Measurements from ENCODE around the gene ZMPSTE24. TPM values are rescaled to one million over a fixed set of nuclear protein-coding genes. Genes with fewer than 3 reads are reported as not detected.

The ZMPSTE24 gene
- total RNA-seq, 1 experiment from 2014 or later, result 65.4 TPM

GRCh38 chr1:40224040-40224439 is 34.0 kb upstream of the ZMPSTE24 start:
- no peaks in the 10 kb centered on the region for H3K4me1 ChIP-seq (ENCODE audit: control insufficient read depth, insufficient read depth, low read length)
- no TSS peak for BruUV-seq (replicated peaks)
- CTCF ChIA-PET, result interaction anchor here (0.6 kb wide), 1 partner anchor 72 kb away, joined by 4 read pairs; no protein-coding TSS in a partner anchor
- POLR2A ChIA-PET, result no interaction called here
- H3K27me3 ChIP-seq (ENCODE audit: control insufficient read depth, insufficient read depth, low read length), result no peaks in the 10 kb centered on the region
- H3K36me3 ChIP-seq (ENCODE audit: control insufficient read depth, insufficient read depth, low read length), result no peaks in the 10 kb centered on the region; the same call in 1 of the 2 replicates
- intact Hi-C loops (cut with micrococcal nuclease; ENCODE audit: unreplicated experiment), result no loop called here
- no peak for ATAC-seq
- H3K9me3 ChIP-seq (ENCODE audit: control insufficient read depth, insufficient read depth, low read depth, low read length), result no peaks in the 10 kb centered on the region
- H3K27ac ChIP-seq (ENCODE audit: low read length), result no peak overlapping the region
- in situ Hi-C loops (cut with HindIII; ENCODE audit: low pct_unique_long_range_greater_than_20kb, low sequenced_read_pairs), result no loop called here
- no peak overlapping the region for H3K4me3 ChIP-seq (ENCODE audit: low read depth in 2 of 2, low read length in 2 of 2)
- no peak for TF ChIP-seq POLR2AphosphoS5 (IDR thresholded peaks at IDR 0.05; ENCODE audit: low read depth, low read length)
- TF ChIP-seq CTCF (IDR thresholded peaks at IDR 0.05), result no peak
- no peak for TF ChIP-seq SIN3A (IDR thresholded peaks at IDR 0.05; ENCODE audit: borderline replicate concordance, insufficient read depth, low read depth, low read length)
- TF ChIP-seq REST (IDR thresholded peaks at IDR 0.05; ENCODE audit: insufficient read depth in 1 of 2, low read depth in 2 of 2, low read length in 1 of 2), result no peak
- no peak for TF ChIP-seq TCF7L2 (IDR thresholded peaks at IDR 0.05; ENCODE audit: low read depth, low read length)
- no peak for DNase-seq (ENCODE audit: low read depth, low spot score)

- no peak for ATAC-seq
- no peaks in the 10 kb centered on the region for H3K4me1 ChIP-seq (ENCODE audit: control insufficient read depth, insufficient read depth, low read length)
- no peaks in the 10 kb centered on the region for H3K9me3 ChIP-seq (ENCODE audit: control insufficient read depth, insufficient read depth, low read depth, low read length)
- DNase-seq (ENCODE audit: low read depth, low spot score), result no peak
- no peak overlapping the region for H3K27ac ChIP-seq (ENCODE audit: low read length)
- in situ Hi-C loops (cut with HindIII; ENCODE audit: low pct_unique_long_range_greater_than_20kb, low sequenced_read_pairs), result no loop called here
- BruUV-seq (replicated peaks), result TSS peak; percentile 39
- ChIA-PET CTCF (no interaction called here), POLR2A (no interaction called here)
- TF ChIP-seq REST (IDR thresholded peaks at IDR 0.05; ENCODE audit: insufficient read depth in 1 of 2, low read depth in 2 of 2, low read length in 1 of 2), result no peak
- TF ChIP-seq TCF7L2 (IDR thresholded peaks at IDR 0.05; ENCODE audit: low read depth, low read length), result no peak
- TF ChIP-seq SIN3A (IDR thresholded peaks at IDR 0.05; ENCODE audit: borderline replicate concordance, insufficient read depth, low read depth, low read length), result no peak
- no peak for TF ChIP-seq POLR2AphosphoS5 (IDR thresholded peaks at IDR 0.05; ENCODE audit: low read depth, low read length)
- no peak for TF ChIP-seq CTCF (IDR thresholded peaks at IDR 0.05)
- intact Hi-C loops (cut with micrococcal nuclease; ENCODE audit: unreplicated experiment), result no loop called here
- H3K4me3 ChIP-seq (ENCODE audit: low read depth in 2 of 2, low read length in 2 of 2), result no peak overlapping the region
- H3K36me3 ChIP-seq (ENCODE audit: control insufficient read depth, insufficient read depth, low read length), result no peaks in the 10 kb centered on the region; the same call in 1 of the 2 replicates
- H3K27me3 ChIP-seq (ENCODE audit: control insufficient read depth, insufficient read depth, low read length), result no peaks in the 10 kb centered on the region
Measured at GRCh38 chr1:40226192-40226591, 31.8 kb upstream of the ZMPSTE24 start.
